ENCODE measurements around the gene VWC2. TPM values are rescaled to one million over a fixed set of nuclear protein-coding genes. Genes with fewer than 3 reads are reported as not detected.

The VWC2 gene
- total and polyA plus RNA-seq, 10 of the 15 experiments (the other 5 are each of a cell fraction or from before 2014, with no cell fraction given) = 0.01 to 0.06 (median 0.03) TPM; not detected in 7

DNA sequence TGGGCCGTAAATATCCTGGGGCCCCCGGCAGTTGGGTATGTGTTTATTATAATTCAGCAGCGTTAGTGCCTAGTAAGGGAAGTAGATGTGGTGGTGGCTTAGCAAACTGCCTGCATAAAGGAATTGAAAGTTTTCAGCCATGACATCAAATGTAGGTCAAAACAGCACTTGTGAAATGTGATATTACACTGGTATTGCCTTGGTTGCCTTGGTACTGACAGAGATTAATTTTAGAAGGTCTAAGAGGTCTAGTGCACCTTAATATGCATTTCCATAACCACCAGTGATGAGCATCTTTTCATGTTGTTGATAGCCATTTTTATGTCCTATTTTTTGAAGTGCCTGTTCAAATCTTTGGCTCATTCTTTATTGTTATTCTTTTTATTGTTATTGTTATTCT is 50.1 kb downstream of the VWC2 start (continued):
- TF ChIP-seq, protein P1, sequence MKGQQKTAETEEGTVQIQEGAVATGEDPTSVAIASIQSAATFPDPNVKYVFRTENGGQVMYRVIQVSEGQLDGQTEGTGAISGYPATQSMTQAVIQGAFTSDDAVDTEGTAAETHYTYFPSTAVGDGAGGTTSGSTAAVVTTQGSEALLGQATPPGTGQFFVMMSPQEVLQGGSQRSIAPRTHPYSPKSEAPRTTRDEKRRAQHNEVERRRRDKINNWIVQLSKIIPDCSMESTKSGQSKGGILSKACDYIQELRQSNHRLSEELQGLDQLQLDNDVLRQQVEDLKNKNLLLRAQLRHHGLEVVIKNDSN (IDR thresholded peaks at IDR 0.05; ENCODE audit: borderline replicate concordance, extremely low read length, insufficient read depth, low read depth, low read length) = no peak

- Histone ChIP-seq H3K27me3 (replicated peaks in 1 of 2; ENCODE audit: control insufficient read depth in 2 of 2, insufficient read depth in 2 of 2, low read length in 1 of 2) (no peaks in the 10 kb centered on the region; a peak in 1 of 4 replicates), H2AFZ (ENCODE audit: control insufficient read depth, low read depth, low read length) (no peak overlapping the region), H3K79me2 (ENCODE audit: control insufficient read depth, insufficient read depth, low read length) (no peaks in the 10 kb centered on the region), H3K4me1 (ENCODE audit: control insufficient read depth, insufficient read depth, low read length) (no peaks in the 10 kb centered on the region), H3K36me3 (ENCODE audit: control insufficient read depth in 2 of 2, insufficient read depth in 2 of 2, low read length in 1 of 2) (no peaks in the 10 kb centered on the region), H3K9ac (ENCODE audit: control insufficient read depth, insufficient read depth, low read length) (no peak overlapping the region), H4K20me1 (ENCODE audit: control insufficient read depth, insufficient read depth) (no peaks in the 10 kb centered on the region), H3K27ac (ENCODE audit: control insufficient read depth, insufficient read depth) (no peak overlapping the region), H3K4me3 (no peak overlapping the region), H3K4me2 (ENCODE audit: control insufficient read depth, insufficient read depth) (no peak overlapping the region), H3K9me3 (replicated peaks; ENCODE audit: control insufficient read depth, insufficient read depth, low read length) (no peaks in the 10 kb centered on the region)
- ATAC-seq (no peak), FAIRE-seq (no peak), DNase-seq (ENCODE audit: low read depth, low spot score) (no peak)
- ChIA-PET CTCF (interaction anchor here (1.1 kb wide), 1 partner anchor 15 kb away, joined by 3 read pairs; no protein-coding TSS in a partner anchor), RAD21 (ENCODE audit: unreplicated experiment) (no interaction called here), SMC1A (ENCODE audit: uncharacterized antibody, unreplicated experiment) (no interaction called here), POLR2A (no interaction called here)
- intact Hi-C loops (cut with micrococcal nuclease; ENCODE audit: unreplicated experiment) (no loop called here), in situ Hi-C loops (cut with MboI) (no loop called here)
- TF ChIP-seq TBL1XR1 (IDR thresholded peaks at IDR 0.05; ENCODE audit: low read depth, low read length) (no peak), ZNF592 (IDR thresholded peaks at IDR 0.05) (no peak), CREB1 (IDR thresholded peaks at IDR 0.05; ENCODE audit: low read depth) (no peak), CREM (IDR thresholded peaks at IDR 0.05; ENCODE audit: low read depth) (no peak), ATF7 (IDR thresholded peaks at IDR 0.05; ENCODE audit: low read depth) (no peak), ZBTB33 (IDR thresholded peaks at IDR 0.05) (no peak), ZNF207 (IDR thresholded peaks at IDR 0.05; ENCODE audit: borderline replicate concordance) (no peak)
- BruUV-seq (replicated peaks) = no TSS peak
- WGBS (ENCODE audit: insufficient coverage, insufficient replicate concordance, low lambda C conversion rate, missing lambda C conversion rate) = 16% methylated on average over 13 of the region's 13 CpGs
These were observed 66.6 kb downstream of the VWC2 start for GRCh38 chr7:49839863-49840645.
